ENCODE measurements around the gene SUSD3. TPM values are rescaled to one million over a fixed set of nuclear protein-coding genes. Genes with fewer than 3 reads are reported as not detected.
A peak's percentile ranks its signal among the peaks of the same experiment; 100 is the strongest.

SUSD3 gene
- total RNA-seq, 6 experiments from 2014 or later: 6.5 to 51.5 (median 31.2) TPM

DNA sequence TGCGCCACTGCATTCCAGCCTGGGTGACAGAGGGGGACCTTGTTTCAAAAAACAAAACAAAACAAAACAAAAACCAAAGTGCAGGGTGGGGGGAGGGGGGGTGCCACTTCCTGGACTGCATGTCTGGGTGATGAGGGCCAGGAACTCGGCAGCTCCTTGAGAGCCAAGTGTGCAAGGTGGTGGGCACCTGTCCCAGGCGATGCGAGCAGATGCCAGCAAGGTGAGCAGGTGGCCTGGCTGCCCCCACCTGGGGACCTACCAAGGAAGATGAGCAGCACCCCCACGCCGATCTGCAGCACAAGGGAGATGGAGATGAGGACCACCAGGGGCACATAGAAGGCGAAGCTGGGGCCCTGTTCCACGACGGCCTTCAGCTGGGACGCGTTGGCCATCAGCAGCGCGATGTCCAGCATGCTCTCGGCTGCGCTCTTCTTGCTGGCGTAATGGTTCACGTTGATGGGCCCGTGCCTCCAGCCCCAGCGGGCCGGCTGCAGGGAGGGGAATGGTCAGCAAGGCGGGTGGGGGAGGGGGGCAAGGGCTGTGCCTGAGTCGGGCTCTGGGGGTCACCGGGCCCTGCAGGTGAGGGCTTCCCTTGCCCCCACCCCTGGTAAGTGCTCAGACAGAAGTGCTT is 67.8 kb downstream of the SUSD3 start:
- TF ChIP-seq CTCF (IDR thresholded peaks at IDR 0.05): no peak
- no peak for TF ChIP-seq POLR2A (IDR thresholded peaks at IDR 0.05)
- ATAC-seq (no peak), DNase-seq (peak; percentile 27 to 55 (median 49))
- 77% methylated on average over 2 of the region's 23 CpGs for WGBS (ENCODE audit: insufficient coverage, low coverage, low lambda C conversion rate, missing lambda C conversion rate)
- peaks cover 0 to 45% (median 10%) of the 10 kb centered on the region in 4 donors for H3K36me3 ChIP-seq
- peaks cover 0 to 22% (median 3%) of the 10 kb centered on the region in 4 donors for H3K4me1 ChIP-seq
- H3K9me3 ChIP-seq: no peaks in the 10 kb centered on the region
- no peak overlapping the region for H3K4me3 ChIP-seq
- H3K27me3 ChIP-seq: no peaks in the 10 kb centered on the region
- peak overlapping the region in 1 of 3 donors; percentile 37 for H3K27ac ChIP-seq
- intact Hi-C loops (cut with DNase I): no loop called here

DNA sequence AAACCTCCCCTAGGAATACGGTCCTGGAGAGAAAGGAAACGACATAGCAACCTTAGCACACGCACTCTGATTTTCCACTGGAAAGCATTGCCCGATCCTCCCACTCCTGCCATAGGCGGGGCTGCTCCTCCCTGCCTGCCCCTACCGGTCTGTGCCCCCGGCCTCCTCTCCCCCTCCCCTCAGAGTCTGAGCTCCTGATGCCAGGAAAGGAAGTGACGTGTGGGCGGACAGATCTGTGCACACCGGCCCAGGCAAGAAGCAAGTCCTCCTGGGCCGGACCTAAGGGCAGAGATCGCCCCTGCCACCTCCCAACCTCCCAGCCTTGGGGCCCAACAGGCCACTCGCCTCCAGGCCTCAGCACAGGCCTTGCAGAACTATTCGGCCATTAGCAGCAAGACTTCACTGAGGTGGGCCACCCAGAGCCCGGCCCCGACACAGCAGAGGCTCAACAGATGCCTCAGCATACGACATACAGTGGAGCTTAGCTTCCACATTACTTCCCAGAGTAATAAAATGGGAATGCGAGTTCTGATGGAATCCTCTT is 68.4 kb downstream of the SUSD3 start:
- no peaks in the 10 kb centered on the region for H3K9me3 ChIP-seq
- TF ChIP-seq CTCF (IDR thresholded peaks at IDR 0.05) (no peak), POLR2A (IDR thresholded peaks at IDR 0.05) (no peak)
- peak overlapping the region in 2 of 3 donors; percentile 37 to 59 for H3K27ac ChIP-seq
- peak; percentile 28 to 57 (median 46) for DNase-seq
- intact Hi-C loops (cut with DNase I): no loop called here
- H3K4me3 ChIP-seq: no peak overlapping the region
- peaks cover 0 to 39% (median 9%) of the 10 kb centered on the region in 4 donors for H3K36me3 ChIP-seq
- WGBS (ENCODE audit: insufficient coverage, low coverage, low lambda C conversion rate, missing lambda C conversion rate): 70% methylated on average over 2 of the region's 18 CpGs
- H3K4me1 ChIP-seq: peaks cover 0 to 28% (median 9%) of the 10 kb centered on the region in 4 donors
- ATAC-seq: peak; percentile 3 to 16 (median 10)
- no peaks in the 10 kb centered on the region for H3K27me3 ChIP-seq

- no peaks in the 10 kb centered on the region for H3K27me3 ChIP-seq
- DNase-seq (peak; percentile 28 to 64 (median 50)), ATAC-seq (peak; percentile 3 to 37 (median 10))
- H3K36me3 ChIP-seq: peaks cover 0 to 38% (median 9%) of the 10 kb centered on the region in 4 donors
- 76% methylated on average over 3 of the region's 8 CpGs for WGBS (ENCODE audit: insufficient coverage, low coverage, low lambda C conversion rate, missing lambda C conversion rate)
- H3K4me3 ChIP-seq: no peak overlapping the region
- no peaks in the 10 kb centered on the region for H3K9me3 ChIP-seq
- H3K27ac ChIP-seq: peak overlapping the region in 2 of 3 donors; percentile 37 to 59
- peaks cover 0 to 33% (median 12%) of the 10 kb centered on the region in 4 donors for H3K4me1 ChIP-seq
- intact Hi-C loops (cut with DNase I): no loop called here
- TF ChIP-seq CTCF (IDR thresholded peaks at IDR 0.05): no peak
- no peak for TF ChIP-seq POLR2A (IDR thresholded peaks at IDR 0.05)
These were observed 69.0 kb downstream of the SUSD3 start for GRCh38 chr9:93127395-93127911.

- Histone ChIP-seq H3K36me3 (peaks cover 0 to 32% (median 9%) of the 10 kb centered on the region in 4 donors), H3K27ac (peak overlapping the region in 1 of 3 donors; percentile 59), H3K9me3 (no peaks in the 10 kb centered on the region), H3K27me3 (no peaks in the 10 kb centered on the region), H3K4me1 (peaks cover 0 to 41% (median 16%) of the 10 kb centered on the region in 4 donors), H3K4me3 (no peak overlapping the region)
- 50% methylated on average over 2 of the region's 14 CpGs for WGBS (ENCODE audit: insufficient coverage, low coverage, low lambda C conversion rate, missing lambda C conversion rate)
- DNase-seq: peak; percentile 17 to 51 (median 47)
- ATAC-seq: no peak
- intact Hi-C loops (cut with DNase I): no loop called here
- no peak for TF ChIP-seq CTCF (IDR thresholded peaks at IDR 0.05)
- no peak for TF ChIP-seq POLR2A (IDR thresholded peaks at IDR 0.05)
These were observed 69.7 kb downstream of the SUSD3 start for GRCh38 chr9:93128011-93128714.
